ENCODE data around the gene LLPH. TPM values are rescaled to one million over a fixed set of nuclear protein-coding genes. Genes with fewer than 3 reads are reported as not detected.
"Not testable (repeated sequence)": the region's sequence is repeated elsewhere in the genome, so short reads cannot be mapped to it uniquely, and the experiment has no call there.

The LLPH gene
- 10 to 100 TPM; 16.6 to 24.3 (median 22.3) TPM for total RNA-seq
- 16.3 TPM for total RNA-seq (2013)
- 13.4 to 41.1 (median 30.3) reads per million in 29 experiments for total RNA-seq

DNA sequence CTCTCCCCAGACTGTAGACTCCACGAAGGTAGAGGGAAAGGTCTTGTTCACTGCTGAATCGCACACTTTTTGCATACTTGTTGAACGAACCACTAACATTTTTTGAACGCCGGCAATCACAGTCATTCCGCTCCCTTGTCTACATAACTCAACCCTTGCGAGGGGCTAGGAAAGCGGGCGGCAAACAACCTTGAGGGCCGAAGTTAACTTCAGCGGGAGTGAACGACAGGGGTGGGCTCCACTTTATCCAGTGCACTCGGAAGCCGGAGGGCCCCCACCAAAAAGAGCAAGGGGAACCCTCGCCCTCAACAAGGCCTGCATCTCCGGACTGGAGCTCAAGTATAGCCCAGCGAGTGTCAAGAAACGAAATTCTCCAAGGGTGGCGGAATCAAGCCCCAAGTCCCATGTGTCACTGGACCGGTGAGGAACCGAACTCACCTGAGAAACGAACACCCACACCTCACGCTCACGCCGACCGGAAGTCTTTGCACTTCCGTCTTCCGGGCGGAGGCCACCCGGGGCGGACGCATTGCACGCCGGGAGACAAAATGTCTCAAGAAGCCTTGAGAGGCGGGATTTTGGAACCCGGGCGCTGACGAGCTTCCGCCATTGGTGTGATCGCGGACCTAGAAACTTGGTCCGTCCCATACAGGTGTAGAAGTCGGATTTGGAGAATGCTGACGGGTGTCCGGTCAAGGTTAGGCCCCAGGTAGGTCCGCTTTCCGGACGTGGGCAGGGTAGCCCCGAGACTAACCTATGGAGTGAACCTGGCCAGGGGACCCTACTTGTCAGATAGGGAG is at the start of gene LLPH:
Gene LLPH, minus strand, starts transcription at position 484 of the 800 bp plus-strand sequence. CDS start 1,644 bp downstream, outside the sequence.
- peaks cover 62 to 68% (median 62%) of the 10 kb centered on the region in 3 donors for H3K4me1 Mint-ChIP-seq
- ChIA-PET POLR2A (interaction anchor here (0.5 to 1.8 kb wide), 12 partner anchors 10 to 1139 kb away, joined by 3 to 40 read pairs (median 4); partner anchors contain the start of genes HELB (in 1 of the 2), LEMD3 (in 1 of the 2) and TMBIM4 (in 1 of the 2)), CTCF (interaction anchor here in 1 of 2 donors (0.5 to 2.5 kb wide), 7 partner anchors 13 to 1912 kb away, joined by 3 to 22 read pairs (median 4); partner anchors contain the start of genes HELB, LEMD3 and TMBIM4)
- H3K4me3 Mint-ChIP-seq = peak within 1 kb of the TSS; percentile 84 to 99 (median 98)
- H3K36me3 Mint-ChIP-seq = peaks cover 32% of the 10 kb centered on the region
- DNase-seq = peak; percentile 75 to 95 (median 87)
- Histone ChIP-seq H3K27ac (ENCODE audit: low read length) (peak within 1 kb of the TSS; percentile 84), H3K9me3 (no peaks in the 10 kb centered on the region), H3K4me3 (ENCODE audit: control insufficient read depth in 1 of 2, extremely low read depth in 1 of 2, low read length in 1 of 2) (peak within 1 kb of the TSS; percentile 80 to 98), H3K36me3 (ENCODE audit: control insufficient read depth in 2 of 2, extremely low read depth in 1 of 2, insufficient read depth in 1 of 2, low read length in 1 of 2) (peaks cover 3 to 23% of the 10 kb centered on the region in 2 donors), H3K4me1 (ENCODE audit: control insufficient read depth in 1 of 2, extremely low read depth in 1 of 2, insufficient read depth in 2 of 2, low read length in 2 of 2) (peaks cover 14 to 17% of the 10 kb centered on the region in 2 experiments), H3K27me3 (replicated peaks in 1 of 2; ENCODE audit: control insufficient read depth in 2 of 2, extremely low read depth in 1 of 2, insufficient read depth in 2 of 2, low read length in 1 of 2) (no peaks in the 10 kb centered on the region)
- ATAC-seq (replicated peaks in 1 of 4) = peak; percentile 96 to 98 (median 96)
- no peaks in the 10 kb centered on the region for H3K27me3 Mint-ChIP-seq
- peak within 1 kb of the TSS; percentile 96 for H3K27ac Mint-ChIP-seq
- H3K9me3 Mint-ChIP-seq = no peaks in the 10 kb centered on the region
- 0% methylated on average over 47 of the region's 49 CpGs for WGBS (ENCODE audit: insufficient coverage)

DNA sequence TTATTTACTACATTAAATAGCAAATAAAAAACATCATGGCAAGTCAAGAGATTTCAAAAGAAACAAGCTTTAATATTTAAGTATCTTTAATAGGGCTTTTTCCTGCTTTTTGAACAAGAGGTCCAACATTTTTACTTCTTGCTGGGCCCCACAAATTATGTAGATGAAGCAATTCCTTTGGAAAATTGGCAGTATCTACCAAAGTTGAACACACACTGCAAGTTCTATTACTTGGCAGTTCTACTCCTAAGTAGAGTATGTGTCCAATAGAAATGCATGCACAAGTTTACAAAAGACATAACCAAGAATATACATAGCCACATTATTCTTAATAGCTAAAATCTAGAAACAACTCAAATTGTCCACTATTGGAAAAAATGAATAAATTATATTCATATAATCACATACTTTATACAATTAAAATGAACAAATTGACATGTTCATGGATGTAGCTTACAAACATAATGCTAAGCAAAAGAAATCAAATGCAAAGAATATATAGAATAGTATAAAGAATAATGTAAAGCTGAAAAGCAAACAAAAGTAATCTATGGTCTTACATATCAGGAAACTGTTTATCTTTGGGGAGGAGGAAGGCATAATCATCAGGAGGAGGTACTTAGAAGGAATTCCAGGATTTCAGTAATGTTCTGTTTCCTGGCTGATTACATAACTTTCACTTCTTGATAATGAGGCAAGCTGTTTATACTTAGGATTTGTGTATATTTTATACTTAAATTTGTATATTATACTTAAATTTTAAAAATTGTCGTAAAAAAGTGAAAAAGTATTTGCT is 45.8 kb upstream of the LLPH start:
- no peaks in the 10 kb centered on the region for H3K36me3 ChIP-seq (ENCODE audit: control insufficient read depth in 2 of 2, extremely low read depth in 1 of 2, insufficient read depth in 1 of 2, low read length in 1 of 2)
- no peak overlapping the region for H3K4me3 ChIP-seq (ENCODE audit: control insufficient read depth in 1 of 2, extremely low read depth in 1 of 2, low read length in 1 of 2)
- Mint-ChIP-seq H3K27ac (no peak overlapping the region), H3K9me3 (no peaks in the 10 kb centered on the region), H3K36me3 (no peaks in the 10 kb centered on the region), H3K27me3 (peaks cover 9 to 10% of the 10 kb centered on the region in 2 donors), H3K4me1 (no peaks in the 10 kb centered on the region), H3K4me3 (no peak overlapping the region)
- DNase-seq (no peak), ATAC-seq (replicated peaks in 1 of 4) (no peak)
- H3K4me1 ChIP-seq (ENCODE audit: control insufficient read depth in 1 of 2, extremely low read depth in 1 of 2, insufficient read depth in 2 of 2, low read length in 2 of 2) = no peaks in the 10 kb centered on the region
- CTCF ChIA-PET = interaction anchor here (0.6 to 0.9 kb wide), 4 partner anchors 37 to 87 kb away, joined by 3 read pairs; no protein-coding TSS in a partner anchor
- WGBS (ENCODE audit: insufficient coverage) = no CpG with 5 or more reads among the region's 1 CpG
- no peaks in the 10 kb centered on the region for H3K9me3 ChIP-seq
- H3K27me3 ChIP-seq (replicated peaks in 1 of 2; ENCODE audit: control insufficient read depth in 2 of 2, extremely low read depth in 1 of 2, insufficient read depth in 2 of 2, low read length in 1 of 2) = peaks cover 0 to 13% of the 10 kb centered on the region in 2 experiments
- no peak overlapping the region for H3K27ac ChIP-seq (ENCODE audit: low read length)
- POLR2A ChIA-PET = interaction anchor here (0.6 to 0.8 kb wide), 5 partner anchors 32 to 1128 kb away, joined by 3 to 5 read pairs (median 3); no protein-coding TSS in a partner anchor

DNA sequence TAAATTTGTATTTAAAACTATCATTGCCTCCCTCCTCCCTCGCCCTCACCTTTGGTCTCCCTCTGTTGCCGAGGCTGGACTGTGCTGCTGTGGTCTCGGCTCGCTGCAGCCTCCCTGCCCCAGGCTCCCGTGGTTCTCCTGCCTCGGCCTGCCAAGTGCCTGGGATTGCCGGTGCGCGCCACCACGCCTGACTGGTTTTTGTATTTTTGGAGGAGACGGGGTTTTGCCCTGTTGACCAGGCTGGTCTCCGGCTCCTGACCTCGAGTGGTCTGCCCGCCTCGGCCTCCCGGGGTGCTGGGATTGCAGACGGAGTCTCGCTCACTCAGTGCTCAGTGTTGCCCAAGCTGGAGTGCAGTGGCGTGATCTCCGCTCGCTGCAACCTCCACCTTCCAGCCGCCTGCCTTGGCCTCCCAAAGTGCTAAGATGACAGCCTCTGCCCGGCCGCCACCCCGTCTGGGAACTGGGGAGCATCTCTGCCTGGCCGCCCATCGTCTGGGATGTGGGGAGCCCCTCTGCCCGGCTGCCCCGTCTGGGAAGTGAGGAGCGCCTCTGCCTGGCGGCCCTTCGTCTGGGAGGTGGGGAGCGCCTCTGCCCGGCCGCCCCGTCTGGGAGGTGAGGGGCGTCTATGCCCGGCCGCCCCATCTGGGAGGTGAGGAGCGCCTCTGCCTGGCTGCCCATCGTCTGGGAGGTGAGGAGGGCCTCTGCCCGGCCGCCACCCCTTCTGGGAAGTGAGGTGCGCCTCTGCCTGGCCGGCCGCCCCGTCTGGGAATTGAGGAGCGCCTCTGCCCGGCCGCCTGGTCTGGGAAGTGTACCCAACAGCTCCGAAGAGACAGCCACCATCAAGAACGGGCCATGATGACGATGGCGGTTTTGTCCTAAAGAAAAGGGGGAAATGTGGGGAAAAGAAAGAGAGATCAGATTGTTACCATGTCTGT is 44.1 kb upstream of the LLPH start:
- H3K27me3 Mint-ChIP-seq; H3K9me3 Mint-ChIP-seq; H3K4me3 Mint-ChIP-seq; POLR2A ChIA-PET; H3K4me3 ChIP-seq (ENCODE audit: control insufficient read depth in 1 of 2, extremely low read depth in 1 of 2, low read length in 1 of 2); H3K4me1 ChIP-seq (ENCODE audit: control insufficient read depth in 1 of 2, extremely low read depth in 1 of 2, insufficient read depth in 2 of 2, low read length in 2 of 2); H3K36me3 Mint-ChIP-seq; ATAC-seq (replicated peaks in 1 of 4); DNase-seq; H3K27ac Mint-ChIP-seq; H3K9me3 ChIP-seq; H3K36me3 ChIP-seq (ENCODE audit: control insufficient read depth in 2 of 2, extremely low read depth in 1 of 2, insufficient read depth in 1 of 2, low read length in 1 of 2); H3K27ac ChIP-seq (ENCODE audit: low read length): not testable (repeated sequence)
- CTCF ChIA-PET = interaction anchor here in 1 of 2 donors (0.8 kb wide), 1 partner anchor 35 kb away, joined by 3 read pairs; no protein-coding TSS in a partner anchor
- WGBS (ENCODE audit: insufficient coverage) = 92% methylated on average over 21 of the region's 54 CpGs
- H3K4me1 Mint-ChIP-seq = peaks cover 10 to 13% (median 11%) of the 10 kb centered on the region in 3 donors
- peaks cover 0 to 11% of the 10 kb centered on the region in 2 experiments for H3K27me3 ChIP-seq (replicated peaks in 1 of 2; ENCODE audit: control insufficient read depth in 2 of 2, extremely low read depth in 1 of 2, insufficient read depth in 2 of 2, low read length in 1 of 2)

DNA sequence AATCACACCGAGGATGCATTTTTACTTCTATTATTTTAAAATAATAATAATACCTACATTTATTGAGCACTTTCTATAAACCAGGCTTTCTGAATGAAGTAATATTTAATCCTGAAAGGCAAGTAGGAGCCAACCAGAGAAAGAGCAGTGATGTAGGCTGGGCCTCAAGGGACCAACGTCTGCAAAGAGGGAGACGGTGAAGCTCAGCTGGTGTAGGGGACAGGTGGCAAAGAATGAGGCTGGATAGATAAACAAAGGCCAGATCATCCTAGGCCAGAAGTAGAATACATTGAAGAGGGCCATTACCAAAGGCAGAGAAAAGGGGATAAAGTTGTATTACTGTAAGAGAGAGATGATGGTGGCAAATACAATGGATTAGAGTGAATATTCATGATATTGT is 40.1 kb upstream of the LLPH start:
- POLR2A ChIA-PET = interaction anchor here in 1 of 2 donors (0.7 to 1.1 kb wide), 2 partner anchors 15 to 65 kb away, joined by 5 to 9 read pairs; no protein-coding TSS in a partner anchor
- no peaks in the 10 kb centered on the region for H3K27me3 Mint-ChIP-seq
- Histone ChIP-seq H3K4me3 (ENCODE audit: control insufficient read depth in 1 of 2, extremely low read depth in 1 of 2, low read length in 1 of 2) (peak overlapping the region; percentile 96 to 99), H3K36me3 (ENCODE audit: control insufficient read depth in 2 of 2, extremely low read depth in 1 of 2, insufficient read depth in 1 of 2, low read length in 1 of 2) (peaks cover 0 to 2% of the 10 kb centered on the region in 2 donors), H3K27me3 (replicated peaks in 1 of 2; ENCODE audit: control insufficient read depth in 2 of 2, extremely low read depth in 1 of 2, insufficient read depth in 2 of 2, low read length in 1 of 2) (peaks cover 0 to 11% of the 10 kb centered on the region in 2 experiments), H3K9me3 (peaks cover 2% of the 10 kb centered on the region), H3K4me1 (ENCODE audit: control insufficient read depth in 1 of 2, extremely low read depth in 1 of 2, insufficient read depth in 2 of 2, low read length in 2 of 2) (peaks cover 12 to 17% of the 10 kb centered on the region in 2 experiments), H3K27ac (ENCODE audit: low read length) (peak overlapping the region; percentile 99)
- H3K4me3 Mint-ChIP-seq = peak overlapping the region; percentile 90 to 96 (median 90)
- peaks cover 45 to 49% (median 46%) of the 10 kb centered on the region in 3 donors for H3K4me1 Mint-ChIP-seq
- ATAC-seq (replicated peaks in 1 of 4) (no peak), DNase-seq (peak in 1 of 35 experiments; percentile 11)
- 80% methylated on average over 2 of the region's 3 CpGs for WGBS (ENCODE audit: insufficient coverage)
- H3K27ac Mint-ChIP-seq = peak overlapping the region; percentile 98
- H3K36me3 Mint-ChIP-seq = peaks cover 22% of the 10 kb centered on the region
- H3K9me3 Mint-ChIP-seq = peaks cover 0 to 5% (median 0%) of the 10 kb centered on the region in 3 donors
- CTCF ChIA-PET = interaction anchor here in 1 of 2 donors (0.6 to 2.7 kb wide), 2 partner anchors 39 to 148 kb away, joined by 3 to 22 read pairs; partner anchors contain the start of gene LLPH

All from T-cell (primary cell).